Raji (cell line): ENCODE data around the gene PCP2.

ENCODE experiments used
- POLR2A ChIP-seq: IDR thresholded peaks from 2 replicates; pipeline ENCODE4 v1.6.1; 2011; ENCODE audit warnings: low read depth, low read length, control low read depth; ENCODE audit not compliant: insufficient read depth

The PCP2 gene

DNA sequence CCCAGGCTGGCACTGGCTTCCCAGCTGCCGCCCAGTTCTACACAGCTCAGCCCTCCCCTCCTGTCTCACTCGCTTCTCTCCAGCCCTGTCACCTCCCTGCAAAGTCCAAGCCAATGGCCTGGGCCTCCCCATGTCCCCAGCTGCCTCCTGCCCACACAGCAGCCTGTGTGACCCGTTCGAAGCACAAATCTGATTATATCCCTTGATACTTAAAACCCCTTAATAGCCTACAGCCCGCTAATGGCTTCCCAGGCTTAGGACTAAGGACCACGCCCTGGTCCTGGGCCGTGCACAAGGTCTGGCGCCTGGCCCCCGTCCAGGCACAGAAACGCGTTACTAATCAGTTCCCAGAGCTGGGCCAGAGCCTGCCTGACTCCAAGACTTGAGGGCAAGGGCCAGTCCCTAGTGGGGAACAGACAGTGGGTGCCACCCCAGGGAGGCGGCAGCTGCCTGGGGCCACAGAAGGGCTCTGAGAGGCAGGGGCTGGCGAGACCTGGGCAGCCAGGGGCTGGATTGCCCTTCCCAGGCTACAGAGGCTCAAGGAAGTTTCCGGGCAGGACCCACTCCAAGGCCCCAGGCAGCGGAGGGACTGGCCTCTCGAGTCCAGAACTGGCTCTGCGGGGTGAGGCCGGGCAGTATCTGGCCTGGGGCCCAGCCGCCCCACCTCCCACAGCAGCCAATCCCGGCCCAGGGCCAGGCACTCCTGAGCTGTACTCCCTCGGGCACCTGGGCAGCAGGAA is 14.6 kb downstream of the PCP2 start:
- no peak for TF ChIP-seq POLR2A

DNA sequence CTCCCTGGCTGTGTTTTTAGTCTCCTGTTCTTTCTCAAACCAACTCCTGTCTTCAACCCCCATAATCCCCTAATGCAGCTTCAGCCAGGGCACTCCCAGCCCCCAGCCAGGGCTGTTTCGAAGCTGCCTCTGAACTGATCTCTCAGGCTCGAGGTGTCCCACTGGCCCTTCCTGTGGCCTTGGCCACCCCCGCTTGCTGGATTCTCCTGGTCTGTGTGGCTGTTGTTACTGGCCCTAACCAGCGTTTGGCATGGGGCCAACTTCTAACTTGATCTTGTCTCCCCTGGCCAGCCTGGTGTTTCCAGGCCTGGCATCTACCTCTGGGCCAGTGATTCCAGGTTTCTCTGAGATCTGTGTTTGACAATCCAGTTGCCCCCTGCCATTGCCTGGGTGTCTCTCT is 15.2 kb downstream of the PCP2 start:
- no peak for TF ChIP-seq POLR2A

DNA sequence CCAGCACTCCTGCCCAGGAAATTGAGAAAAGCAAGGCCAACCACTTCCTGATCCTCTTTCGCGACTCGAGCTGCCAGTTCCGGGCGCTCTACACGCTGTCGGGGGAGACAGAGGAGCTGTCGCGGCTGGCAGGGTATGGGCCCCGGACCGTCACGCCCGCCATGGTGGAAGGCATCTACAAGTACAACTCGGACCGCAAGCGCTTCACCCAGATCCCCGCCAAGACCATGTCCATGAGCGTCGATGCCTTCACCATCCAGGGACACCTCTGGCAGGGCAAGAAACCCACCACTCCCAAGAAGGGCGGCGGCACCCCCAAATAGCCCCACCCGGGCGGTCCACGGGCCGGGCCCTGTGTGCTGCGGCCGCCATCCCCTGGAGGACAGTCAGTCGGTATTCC is 15.8 kb downstream of the PCP2 start:
- TF ChIP-seq POLR2A: no peak

DNA sequence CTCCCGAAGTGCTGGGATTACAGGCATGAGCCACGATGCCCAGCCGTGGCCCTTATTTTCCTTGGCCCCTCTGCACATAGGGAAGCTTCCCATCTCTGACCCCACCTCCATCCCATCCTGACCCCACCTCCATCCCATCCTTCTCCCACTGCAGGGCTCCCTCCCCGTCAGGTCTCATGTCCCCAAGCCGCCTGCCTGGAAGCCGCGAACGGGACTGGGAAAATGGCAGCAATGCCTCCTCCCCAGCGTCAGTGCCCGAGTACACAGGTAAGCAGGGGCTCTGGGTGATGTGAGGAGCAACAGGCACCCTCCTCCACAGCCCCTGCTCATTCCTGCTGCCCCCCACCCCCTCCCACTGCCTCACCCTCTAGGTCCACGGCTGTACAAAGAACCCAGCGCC is 16.3 kb downstream of the PCP2 start:
- TF ChIP-seq POLR2A: no peak

DNA sequence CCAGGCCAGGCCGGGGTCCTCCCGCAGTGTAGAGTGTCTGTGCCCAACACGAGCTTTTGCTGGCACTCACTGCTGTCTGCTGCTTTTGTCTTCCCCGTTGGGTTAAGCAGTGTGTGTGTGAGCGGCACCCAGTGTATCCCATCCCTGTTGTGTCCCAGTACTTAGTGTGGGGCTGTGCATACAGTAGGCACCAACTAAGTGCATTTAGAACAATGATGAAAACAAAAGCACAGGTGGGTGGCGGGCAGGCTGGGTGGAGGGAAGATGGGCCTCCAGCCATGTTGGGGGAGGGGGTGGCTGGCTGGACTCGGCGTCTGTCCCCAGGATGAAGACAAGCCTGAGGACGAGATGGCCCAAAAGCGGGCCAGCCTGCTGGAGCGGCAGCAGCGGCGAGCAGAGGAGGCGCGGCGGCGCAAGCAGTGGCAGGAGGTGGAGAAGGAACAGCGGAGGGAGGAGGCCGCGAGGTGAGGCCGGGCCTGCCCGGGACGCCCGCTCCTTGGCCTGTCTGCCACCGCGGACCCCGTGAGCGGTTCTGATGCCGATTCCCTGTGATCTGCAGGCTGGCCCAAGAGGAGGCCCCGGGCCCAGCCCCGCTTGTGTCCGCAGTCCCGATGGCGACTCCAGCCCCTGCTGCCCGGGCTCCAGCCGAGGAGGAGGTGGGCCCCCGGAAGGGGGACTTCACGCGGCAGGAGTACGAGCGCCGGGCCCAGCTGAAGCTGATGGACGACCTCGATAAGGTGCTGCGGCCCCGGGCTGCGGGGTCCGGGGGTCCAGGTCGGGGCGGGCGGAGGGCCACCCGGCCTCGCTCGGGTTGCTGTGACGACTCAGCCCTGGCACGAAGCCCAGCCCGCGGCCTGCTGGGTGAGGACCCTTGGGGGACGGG is 18.4 kb downstream of the PCP2 start:
- TF ChIP-seq POLR2A: no peak

DNA sequence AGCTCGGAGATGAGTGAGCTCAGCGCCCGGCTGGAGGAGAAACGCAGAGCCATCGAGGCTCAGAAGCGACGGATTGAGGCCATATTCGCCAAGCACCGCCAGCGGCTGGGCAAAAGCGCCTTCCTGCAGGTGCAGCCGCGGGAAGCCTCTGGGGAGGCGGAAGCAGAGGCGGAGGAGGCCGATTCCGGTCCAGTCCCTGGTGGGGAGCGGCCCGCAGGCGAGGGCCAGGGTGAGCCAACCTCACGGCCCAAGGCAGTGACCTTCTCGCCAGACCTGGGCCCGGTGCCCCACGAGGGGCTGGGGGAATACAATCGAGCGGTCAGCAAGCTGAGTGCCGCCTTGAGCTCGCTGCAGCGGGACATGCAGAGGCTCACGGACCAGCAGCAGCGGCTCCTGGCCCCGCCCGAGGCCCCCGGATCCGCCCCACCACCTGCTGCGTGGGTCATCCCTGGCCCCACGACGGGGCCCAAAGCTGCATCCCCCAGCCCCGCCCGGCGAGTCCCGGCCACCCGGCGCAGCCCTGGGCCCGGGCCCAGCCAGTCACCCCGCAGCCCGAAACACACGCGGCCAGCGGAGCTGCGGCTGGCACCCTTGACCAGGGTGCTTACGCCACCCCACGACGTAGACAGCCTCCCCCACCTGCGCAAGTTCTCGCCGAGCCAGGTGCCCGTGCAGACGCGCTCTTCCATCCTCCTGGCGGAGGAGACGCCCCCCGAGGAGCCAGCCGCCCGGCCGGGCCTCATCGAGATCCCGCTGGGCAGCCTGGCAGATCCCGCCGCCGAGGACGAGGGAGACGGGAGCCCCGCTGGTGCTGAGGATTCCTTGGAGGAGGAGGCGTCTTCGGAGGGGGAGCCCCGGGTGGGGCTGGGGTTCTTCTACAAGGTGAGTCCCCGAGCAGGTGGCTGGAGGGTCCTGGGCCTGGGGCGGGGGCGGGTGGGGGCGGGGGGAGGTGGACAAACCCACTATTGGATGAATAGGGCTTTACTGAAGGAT is 20.9 kb downstream of the PCP2 start:
- no peak for TF ChIP-seq POLR2A

DNA sequence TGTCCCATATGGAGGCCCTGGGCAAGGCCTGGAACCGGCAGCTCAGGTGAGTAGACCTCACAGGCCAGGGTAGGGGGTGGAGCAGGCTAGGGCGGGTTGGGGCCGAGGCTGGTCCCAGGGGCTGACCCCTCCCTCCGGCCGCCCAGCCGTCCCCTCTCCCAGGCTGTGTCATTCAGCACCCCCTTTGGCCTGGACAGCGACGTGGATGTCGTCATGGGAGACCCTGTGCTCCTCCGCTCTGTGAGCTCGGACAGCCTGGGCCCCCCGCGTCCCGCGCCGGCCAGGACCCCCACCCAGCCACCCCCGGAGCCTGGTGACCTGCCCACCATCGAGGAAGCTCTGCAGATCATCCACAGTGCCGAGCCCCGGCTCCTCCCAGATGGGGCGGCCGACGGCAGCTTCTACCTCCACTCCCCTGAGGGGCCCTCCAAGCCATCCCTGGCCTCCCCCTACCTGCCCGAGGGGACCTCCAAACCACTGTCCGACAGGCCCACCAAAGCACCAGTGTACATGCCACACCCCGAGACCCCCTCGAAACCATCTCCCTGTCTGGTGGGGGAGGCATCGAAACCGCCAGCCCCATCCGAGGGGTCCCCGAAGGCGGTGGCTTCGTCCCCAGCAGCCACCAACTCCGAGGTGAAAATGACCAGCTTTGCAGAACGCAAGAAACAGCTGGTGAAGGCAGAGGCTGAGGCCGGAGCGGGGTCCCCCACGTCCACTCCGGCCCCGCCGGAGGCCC is 21.8 kb downstream of the PCP2 start:
- no peak for TF ChIP-seq POLR2A

DNA sequence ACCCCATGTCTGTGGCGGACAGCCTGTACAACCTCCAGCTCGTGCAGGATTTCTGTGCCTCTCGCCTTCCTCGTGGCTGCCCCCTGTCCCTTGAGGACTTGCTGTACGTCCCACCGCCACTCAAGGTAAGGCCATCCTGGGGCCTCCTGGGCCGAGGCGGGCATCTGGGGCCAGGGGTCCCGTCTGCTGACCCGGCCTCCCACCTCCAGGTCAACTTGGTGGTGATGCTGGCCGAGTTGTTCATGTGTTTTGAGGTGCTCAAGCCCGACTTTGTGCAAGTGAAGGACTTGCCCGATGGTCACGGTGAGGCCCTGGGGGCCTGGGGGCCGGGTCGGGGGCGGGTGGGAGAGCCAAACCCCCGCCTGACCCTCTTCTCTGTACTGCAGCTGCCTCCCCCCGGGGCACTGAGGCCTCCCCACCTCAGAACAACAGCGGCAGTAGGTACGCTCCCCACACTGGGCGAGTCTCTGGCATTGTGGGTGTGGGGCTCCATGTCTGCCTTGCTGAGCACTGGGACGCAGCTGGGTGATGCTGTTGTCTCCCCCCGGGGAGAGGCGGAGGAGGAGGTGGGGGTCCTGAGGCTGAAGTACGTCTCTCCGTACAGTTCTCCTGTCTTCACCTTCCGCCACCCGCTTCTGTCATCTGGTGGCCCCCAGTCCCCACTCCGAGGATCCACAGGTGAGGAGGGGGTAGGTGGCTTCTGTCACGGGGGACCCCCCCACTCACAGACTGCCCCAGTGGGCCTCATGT is 22.9 kb downstream of the PCP2 start:
- TF ChIP-seq POLR2A: no peak

DNA sequence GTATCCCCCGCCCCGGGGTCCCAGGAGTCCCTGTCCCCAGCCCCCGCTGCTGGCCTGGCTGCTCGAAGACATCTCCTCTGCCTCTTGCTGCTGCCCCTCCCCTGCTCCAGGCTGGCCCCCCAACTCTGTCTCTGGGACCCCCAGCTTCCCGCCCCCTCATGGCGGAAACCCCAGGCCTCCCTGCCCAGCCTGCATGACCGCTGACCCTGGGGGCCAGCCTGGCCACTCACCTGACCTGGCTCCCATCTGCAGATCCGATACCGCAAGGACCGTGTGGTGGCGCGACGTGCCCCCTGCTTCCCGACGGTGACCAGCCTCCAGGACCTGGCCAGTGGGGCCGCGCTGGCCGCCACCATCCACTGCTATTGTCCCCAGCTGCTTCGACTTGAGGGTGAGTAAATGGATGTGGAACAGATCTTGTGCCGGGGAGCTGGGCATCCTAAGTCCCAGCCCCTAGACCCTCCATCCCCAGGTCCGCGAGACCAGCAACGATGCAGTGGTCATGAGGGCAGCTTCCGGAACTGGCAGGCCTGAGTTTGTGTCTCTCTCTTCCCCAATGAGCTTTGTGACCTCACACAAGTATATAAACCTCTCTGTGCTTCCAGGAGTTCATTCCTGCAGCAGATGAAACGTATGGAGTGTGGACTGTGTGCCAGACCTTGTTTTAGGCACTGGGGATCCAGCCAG is 25.5 kb downstream of the PCP2 start:
- no peak for TF ChIP-seq POLR2A

DNA sequence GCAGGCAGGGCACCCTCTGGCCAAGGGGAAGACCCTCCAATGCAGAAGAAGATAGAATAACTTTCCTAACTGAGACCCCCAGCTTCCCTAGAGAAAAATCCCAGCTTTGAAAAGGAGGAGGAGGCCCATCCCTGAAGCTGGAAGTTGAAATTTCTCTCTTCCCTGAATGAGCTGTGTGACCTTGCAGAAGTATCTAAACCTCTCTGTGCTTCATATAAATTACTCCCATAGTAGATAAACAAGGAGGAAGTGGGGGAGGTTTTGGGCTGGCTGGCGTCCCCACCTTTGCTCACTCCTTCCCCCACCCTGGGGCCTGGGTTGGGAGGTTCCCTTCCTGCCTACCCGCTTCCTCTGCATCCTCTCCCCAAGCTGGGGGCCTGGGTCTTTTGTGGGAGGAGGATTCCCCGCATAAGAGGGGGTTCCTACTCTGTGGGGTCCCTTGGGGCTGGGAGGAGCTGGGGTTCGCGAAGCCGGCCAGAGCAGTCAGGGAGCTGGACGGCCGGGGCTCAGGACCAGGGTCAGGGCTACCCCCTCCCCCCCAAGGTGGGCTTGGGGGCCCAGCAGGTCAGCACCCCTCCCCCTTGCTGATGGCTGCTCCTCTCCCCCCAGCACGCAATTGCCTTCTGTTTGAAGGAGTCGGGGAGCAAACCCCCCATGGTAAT is 26.2 kb downstream of the PCP2 start:
- TF ChIP-seq POLR2A: no peak

DNA sequence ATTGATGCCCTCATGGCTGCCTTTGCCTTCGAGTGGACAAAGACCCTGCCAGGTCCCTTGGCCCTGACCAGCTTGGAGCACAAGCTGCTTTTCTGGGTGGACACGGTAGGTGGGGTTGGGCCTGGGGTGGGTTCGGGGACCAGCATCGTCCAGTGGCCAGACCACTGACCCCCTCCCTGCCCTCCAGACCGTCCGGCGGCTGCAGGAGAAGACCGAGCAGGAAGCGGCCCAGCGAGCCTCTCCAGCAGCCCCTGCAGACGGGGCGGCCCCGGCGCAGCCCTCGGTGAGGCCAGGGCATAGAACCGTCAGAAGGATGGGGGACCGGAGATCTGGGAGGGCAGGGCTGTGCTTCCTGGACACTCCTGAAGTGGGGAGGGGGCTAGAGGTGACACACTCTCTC is 27.2 kb downstream of the PCP2 start:
- no peak for TF ChIP-seq POLR2A

DNA sequence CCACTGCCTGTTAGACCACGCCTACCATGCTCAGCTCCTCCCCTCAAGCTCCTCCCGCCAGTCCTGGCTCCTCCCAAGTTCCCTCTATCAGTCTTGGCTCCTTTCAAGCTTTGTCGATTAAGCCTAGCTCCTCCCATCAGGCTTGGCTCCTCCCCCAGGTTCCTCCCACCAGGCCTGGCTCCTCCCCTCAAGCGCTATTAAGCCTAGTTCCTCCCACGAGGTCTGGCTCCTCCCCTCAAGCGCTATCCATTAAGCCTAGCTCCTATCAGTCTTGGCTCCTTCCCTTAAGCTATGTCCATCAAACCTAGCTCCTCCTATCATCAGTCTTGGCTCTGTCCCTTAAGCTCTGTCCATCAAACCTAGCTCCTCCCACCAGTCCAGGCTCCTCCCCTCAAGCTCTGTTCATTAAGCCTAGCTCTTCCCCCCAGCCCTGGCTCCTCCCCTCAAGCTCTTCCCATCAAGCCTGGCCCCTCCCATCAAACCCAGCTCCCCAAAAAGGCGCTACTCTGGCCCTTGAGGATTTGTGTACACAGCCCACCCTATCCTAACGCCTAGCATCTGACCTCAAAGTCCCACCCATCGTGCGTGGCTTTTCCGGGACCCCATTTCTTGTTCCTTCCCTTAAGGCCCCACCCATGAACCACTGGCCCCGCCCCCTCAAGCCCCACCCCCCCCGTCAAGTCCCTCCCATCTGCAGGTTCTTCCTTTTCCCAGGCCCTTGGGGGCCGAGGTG is 27.9 kb downstream of the PCP2 start:
- TF ChIP-seq POLR2A: no peak
